Lung (tissue), 12 donors: ENCODE results near the gene CCDC8. TPM values are rescaled to one million over a fixed set of nuclear protein-coding genes. Genes with fewer than 3 reads are reported as not detected.

Experiments used
- ATAC-seq: fragments of 200-7000 bp; cut with Tn5 transposase; one replicate; pipeline ENCODE4 v1.9.1; 2020; ENCODE audit warnings: moderate number of reproducible peaks; ENCODE audit not compliant: insufficient read depth, low FRiP score
- DNase-seq, 3 donors: peaks; one replicate each; pipeline ENCODE4 v3.0.0-alpha.2; 2013 to 2017
- H3K27ac ChIP-seq, 2 donors: one replicate each; pipeline ENCODE4 v1.5.1; 2013; ENCODE audit warnings: mild to moderate bottlenecking in 2 of 2, moderate library complexity in 2 of 2, control low read depth in 1 of 2, inconsistent platforms in 1 of 2, low read depth in 1 of 2, low read length in 1 of 2
- H3K27me3 ChIP-seq, 3 donors: one replicate each; pipeline ENCODE4 v1.5.1; 2013; ENCODE audit warnings: low read length in 2 of 3; ENCODE audit not compliant: control insufficient read depth in 3 of 3, insufficient read depth in 3 of 3
- H3K36me3 ChIP-seq, 4 donors: one replicate each; pipeline ENCODE4 v1.5.1; 2013; ENCODE audit warnings: low read length in 4 of 4, mild to moderate bottlenecking in 1 of 4, moderate library complexity in 1 of 4; ENCODE audit not compliant: control insufficient read depth in 4 of 4, insufficient read depth in 4 of 4
- H3K4me1 ChIP-seq, 5 donors: one replicate each; pipeline ENCODE4 v1.5.1; 2013; ENCODE audit warnings: low read length in 5 of 5, mild to moderate bottlenecking in 2 of 5, moderate library complexity in 1 of 5; ENCODE audit not compliant: control insufficient read depth in 5 of 5, insufficient read depth in 5 of 5
- H3K4me3 ChIP-seq: one replicate; pipeline ENCODE4 v1.5.1; 2013; ENCODE audit warnings: mild to moderate bottlenecking, control low read depth, moderate library complexity
- H3K9ac ChIP-seq, 2 donors: one replicate each; pipeline ENCODE4 v1.5.1; 2013; ENCODE audit warnings: low read length in 2 of 2, control low read depth in 1 of 2; ENCODE audit not compliant: insufficient read depth in 1 of 2
- H3K9me3 ChIP-seq, 4 donors: one replicate each; pipeline ENCODE4 v1.5.1; 2013; ENCODE audit warnings: low read length in 3 of 4, mild to moderate bottlenecking in 1 of 4, moderate library complexity in 1 of 4; ENCODE audit not compliant: control insufficient read depth in 4 of 4, insufficient read depth in 3 of 4
- CTCF ChIP-seq: IDR thresholded peaks from 2 replicates; pipeline ENCODE4 v1.5.1; 2012; ENCODE audit warnings: mild to moderate bottlenecking; ENCODE audit errors: control extremely low read depth, extremely low read depth
- WGBS, 2 donors: extraction: QIAGEN DNeasy Blood & Tissue Kit; methylation state at CpG; one replicate each; pipeline ENCODE4 v1.1.7; 2013; 5-methylcytosine and 5-hydroxymethylcytosine counted together
- polyA plus RNA-seq, 2 donors: library from polyadenylated mRNA; stranded (reverse); fragments of 200-250 nt; gene quantifications; one replicate each; pipeline ENCODE4 v1.2.1, GENCODE V29; 2013
- total RNA-seq, 2 donors: library from RNA; depleted of rRNA in 1 of 2; stranded (reverse); fragments of >200 nt in 1 of 2; gene quantifications; one replicate each; pipeline ENCODE4 v1.2.1, GENCODE V29; 2014 to 2021
- donor health status: control.
- donor health status: control.
- donor health status: Bipolar disorder and iron deficiency.
- donor health status: healthy.
- donor health status: DM: yes; HTN: yes; CAD: no.

Gene CCDC8
- total and polyA plus RNA-seq, 4 donors = 3.9 to 45.7 (median 13.0) TPM

- ATAC-seq = no peak
Observed at GRCh38 chr19:46460055-46460454, 46.7 kb upstream of the CCDC8 start.

GRCh38 chr19:46456930-46457329 is 43.6 kb upstream of the CCDC8 start:
- H3K36me3 ChIP-seq = no peaks in the 10 kb centered on the region
- H3K27ac ChIP-seq = no peak overlapping the region
- WGBS, 2 donors = 92 to 99% methylated on average over 5 of the region's 5 CpGs
- H3K9me3 ChIP-seq = no peaks in the 10 kb centered on the region
- no peak overlapping the region for H3K9ac ChIP-seq
- no peaks in the 10 kb centered on the region for H3K27me3 ChIP-seq
- H3K4me1 ChIP-seq = peaks cover 0 to 4% (median 0%) of the 10 kb centered on the region in 5 donors
- DNase-seq (no peak), ATAC-seq (no peak)
- no peak overlapping the region for H3K4me3 ChIP-seq
- no peak for TF ChIP-seq CTCF

More at GRCh38 chr19:46460055-46460454, 46.7 kb upstream of the CCDC8 start:
- DNase-seq = no peak
- Histone ChIP-seq H3K9ac (no peak overlapping the region), H3K4me1 (peaks cover 0 to 4% (median 0%) of the 10 kb centered on the region in 5 donors), H3K9me3 (no peaks in the 10 kb centered on the region), H3K36me3 (no peaks in the 10 kb centered on the region), H3K4me3 (no peak overlapping the region), H3K27me3 (no peaks in the 10 kb centered on the region), H3K27ac (no peak overlapping the region)
- 69 to 96% methylated on average over 2 of the region's 2 CpGs for WGBS, 2 donors
- TF ChIP-seq CTCF = no peak

GRCh38 chr19:46454244-46454643 is 40.9 kb upstream of the CCDC8 start:
- no peak overlapping the region for H3K27ac ChIP-seq
- no peak for ATAC-seq
- no peak for DNase-seq
- no peaks in the 10 kb centered on the region for H3K36me3 ChIP-seq
- peaks cover 0 to 4% (median 0%) of the 10 kb centered on the region in 5 donors for H3K4me1 ChIP-seq
- no peaks in the 10 kb centered on the region for H3K9me3 ChIP-seq
- no peak overlapping the region for H3K9ac ChIP-seq
- WGBS, 2 donors = 31 to 69% methylated on average over 3 of the region's 3 CpGs
- no peak overlapping the region for H3K4me3 ChIP-seq
- no peaks in the 10 kb centered on the region for H3K27me3 ChIP-seq
- TF ChIP-seq CTCF = no peak

GRCh38 chr19:46453661-46454060 is 40.3 kb upstream of the CCDC8 start:
- no peaks in the 10 kb centered on the region for H3K27me3 ChIP-seq
- no peaks in the 10 kb centered on the region for H3K36me3 ChIP-seq
- WGBS, 2 donors = 65 to 82% methylated on average over 6 of the region's 6 CpGs
- peaks cover 0 to 4% (median 0%) of the 10 kb centered on the region in 5 donors for H3K4me1 ChIP-seq
- H3K4me3 ChIP-seq = no peak overlapping the region
- DNase-seq (no peak), ATAC-seq (no peak)
- TF ChIP-seq CTCF = no peak
- H3K9me3 ChIP-seq = no peaks in the 10 kb centered on the region
- no peak overlapping the region for H3K27ac ChIP-seq
- H3K9ac ChIP-seq = no peak overlapping the region
